ENCODE results near the gene FEV. TPM values are rescaled to one million over a fixed set of nuclear protein-coding genes. Genes with fewer than 3 reads are reported as not detected.
A peak's percentile ranks its signal among the peaks of the same experiment; 100 is the strongest.

Gene FEV
- total RNA-seq, 1 donor from 2014 or later: not detected

GRCh38 chr2:218999021-218999880 is 14.3 kb upstream of the FEV start:
- intact Hi-C loops (cut with DNase I): no loop called here

DNA sequence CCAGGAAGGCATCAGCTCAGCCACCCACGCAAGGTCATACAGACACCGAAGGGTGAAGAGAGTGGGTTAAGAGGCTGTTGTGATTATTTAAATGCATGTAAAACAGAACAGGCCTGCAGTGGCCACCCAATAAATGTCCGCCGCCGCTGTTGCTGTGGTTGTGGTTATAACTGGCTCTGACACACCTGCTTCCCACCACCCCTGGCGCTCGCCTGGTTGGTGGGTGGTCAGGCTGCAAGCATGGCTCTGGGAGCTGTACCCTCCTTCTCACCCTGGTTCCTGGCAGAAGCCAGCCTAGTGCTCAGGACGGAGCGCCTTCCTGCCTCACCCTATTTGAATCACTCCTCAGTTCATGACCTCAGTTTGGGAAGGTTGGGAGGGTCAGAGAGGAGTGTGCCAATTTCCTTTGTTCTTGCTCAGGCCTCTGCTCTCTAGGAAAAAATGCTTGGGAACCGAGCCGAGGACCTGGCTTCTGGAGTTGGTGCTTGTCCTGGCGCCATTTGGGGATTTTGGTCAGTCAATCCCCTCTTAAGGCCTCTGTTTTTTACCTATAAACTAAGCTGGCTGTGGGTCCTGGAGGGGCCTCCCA is 13.5 kb upstream of the FEV start:
- no peaks in the 10 kb centered on the region for H3K9me3 ChIP-seq
- no peaks in the 10 kb centered on the region for H3K36me3 ChIP-seq
- no peak for TF ChIP-seq CTCF (IDR thresholded peaks at IDR 0.05)
- peaks cover 40% of the 10 kb centered on the region for H3K27me3 ChIP-seq
- H3K4me3 ChIP-seq: no peak overlapping the region
- intact Hi-C loops (cut with DNase I): no loop called here
- DNase-seq (ENCODE audit: low spot score in 2 of 2): no peak
- H3K27ac ChIP-seq: no peak overlapping the region
- peaks cover 15 to 31% of the 10 kb centered on the region in 2 donors for H3K4me1 ChIP-seq

More at GRCh38 chr2:218999021-218999880, 14.3 kb upstream of the FEV start:
- H3K27me3 ChIP-seq: peaks cover 36% of the 10 kb centered on the region
- H3K9me3 ChIP-seq: no peaks in the 10 kb centered on the region
- no peak overlapping the region for H3K4me3 ChIP-seq
- peaks cover 11 to 25% of the 10 kb centered on the region in 2 donors for H3K4me1 ChIP-seq
- no peak for TF ChIP-seq CTCF (IDR thresholded peaks at IDR 0.05)
- DNase-seq (ENCODE audit: low spot score in 2 of 2): no peak
- no peaks in the 10 kb centered on the region for H3K36me3 ChIP-seq
- no peak overlapping the region for H3K27ac ChIP-seq

DNA sequence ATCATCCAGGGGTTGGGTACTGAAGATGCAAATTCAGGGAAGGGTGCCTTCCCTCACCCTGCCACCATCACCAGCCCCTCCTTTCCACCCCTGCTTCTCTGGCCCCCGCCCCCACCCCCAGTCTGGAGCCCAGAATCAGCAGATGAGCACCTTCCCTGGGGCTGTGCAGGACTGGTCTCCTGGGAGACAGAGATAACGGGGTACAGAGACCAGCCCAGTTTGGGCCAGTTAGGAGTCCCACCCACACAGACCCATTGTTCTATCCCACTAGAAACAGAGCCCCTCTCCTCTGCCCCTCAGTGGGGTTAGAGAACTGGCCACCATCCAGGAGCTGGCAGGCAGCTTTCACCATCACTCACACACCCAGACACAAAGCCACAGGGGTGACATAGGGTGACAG is 12.7 kb upstream of the FEV start:
- intact Hi-C loops (cut with DNase I): no loop called here
- Histone ChIP-seq H3K27me3 (peaks cover 44% of the 10 kb centered on the region), H3K9me3 (no peaks in the 10 kb centered on the region), H3K4me1 (peaks cover 22 to 36% of the 10 kb centered on the region in 2 donors), H3K36me3 (no peaks in the 10 kb centered on the region), H3K4me3 (no peak overlapping the region), H3K27ac (no peak overlapping the region)
- DNase-seq (ENCODE audit: low spot score in 2 of 2): no peak
- no peak for TF ChIP-seq CTCF (IDR thresholded peaks at IDR 0.05)

DNA sequence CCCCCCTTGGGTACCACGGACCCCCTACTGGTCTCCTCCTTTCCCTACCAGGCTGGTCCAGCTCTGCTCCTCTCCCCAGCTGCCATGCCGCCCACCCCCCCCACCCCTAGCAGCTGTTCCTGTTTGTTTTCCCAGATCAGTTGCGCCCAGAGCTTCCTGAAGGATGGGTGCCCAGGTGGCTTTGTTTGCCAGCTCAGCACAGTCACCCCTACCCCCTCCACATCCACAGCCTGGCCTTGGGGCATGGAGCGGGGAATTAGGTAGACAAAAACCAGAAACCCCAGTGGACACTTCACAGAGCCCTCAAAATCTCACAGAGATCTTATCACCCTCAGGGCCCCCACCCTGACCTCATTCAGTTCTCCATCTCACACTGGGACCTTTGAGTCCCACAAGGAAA is 12.0 kb upstream of the FEV start:
- peaks cover 16 to 28% of the 10 kb centered on the region in 2 donors for H3K4me1 ChIP-seq
- TF ChIP-seq CTCF (IDR thresholded peaks at IDR 0.05): no peak
- no peaks in the 10 kb centered on the region for H3K36me3 ChIP-seq
- H3K9me3 ChIP-seq: no peaks in the 10 kb centered on the region
- H3K4me3 ChIP-seq: no peak overlapping the region
- H3K27me3 ChIP-seq: peaks cover 45% of the 10 kb centered on the region
- DNase-seq (ENCODE audit: low spot score in 2 of 2): no peak
- no peak overlapping the region for H3K27ac ChIP-seq
- intact Hi-C loops (cut with DNase I): loop anchor here (1.0 kb wide), 1 partner anchor 158 kb away; no protein-coding TSS in a partner anchor

GRCh38 chr2:218995972-218996711 is 11.2 kb upstream of the FEV start:
- H3K9me3 ChIP-seq: no peaks in the 10 kb centered on the region
- DNase-seq (ENCODE audit: low spot score in 2 of 2): peak; percentile 47 to 94
- H3K27ac ChIP-seq: no peak overlapping the region
- TF ChIP-seq CTCF (IDR thresholded peaks at IDR 0.05): peak; percentile 86 to 93 (median 90)
- peaks cover 13 to 24% of the 10 kb centered on the region in 2 donors for H3K4me1 ChIP-seq
- no peaks in the 10 kb centered on the region for H3K36me3 ChIP-seq
- intact Hi-C loops (cut with DNase I): loop anchor here (1.0 kb wide), 1 partner anchor 159 kb away; no protein-coding TSS in a partner anchor
- H3K27me3 ChIP-seq: peaks cover 41% of the 10 kb centered on the region
- H3K4me3 ChIP-seq: peak overlapping the region; percentile 26 to 54

Data from ascending aorta (tissue), 2 donors.